Keratinocyte (primary cell): ENCODE data around the gene SELENON. TPM values are rescaled to one million over a fixed set of nuclear protein-coding genes. Genes with fewer than 3 reads are reported as not detected.
A peak's percentile ranks its signal among the peaks of the same experiment; 100 is the strongest.

Experiments used
- DNase-seq: peaks from one replicate; pipeline ENCODE4 v3.0.0-alpha.2; 2011; ENCODE audit warnings: low read depth, missing footprints, low spot score
- FAIRE-seq: peaks from 2 replicates; lab custom pipeline; 2011; peaks lifted over from hg19 to GRCh38; lab: Jason Lieb, UNC
- H2AFZ ChIP-seq: 2 replicates; pipeline ENCODE4 v1.6.0; 2012; ENCODE audit warnings: low read length, control low read depth, inconsistent platforms; ENCODE audit not compliant: control insufficient read depth
- H3K27ac ChIP-seq: 2 replicates; pipeline ENCODE4 v1.5.1; 2011; ENCODE audit warnings: low read length; ENCODE audit not compliant: control insufficient read depth, insufficient read depth
- H3K27me3 ChIP-seq: 3 replicates; pipeline ENCODE4 v1.6.0; 2011; ENCODE audit warnings: low read length; ENCODE audit not compliant: control insufficient read depth, insufficient read depth; ENCODE audit errors: extremely low read depth
- H3K36me3 ChIP-seq, 2 experiments: 2 replicates in 1 of 2; 3 replicates in 1 of 2; pipeline ENCODE4 v1.5.1; 2011; ENCODE audit warnings: low read length in 2 of 2, mild to moderate bottlenecking in 1 of 2; ENCODE audit not compliant: control insufficient read depth in 2 of 2, insufficient read depth in 2 of 2; ENCODE audit errors: extremely low read depth in 1 of 2
- H3K4me1 ChIP-seq: 3 replicates; pipeline ENCODE4 v1.5.1; 2011; ENCODE audit warnings: low read length; ENCODE audit not compliant: control insufficient read depth, insufficient read depth; ENCODE audit errors: extremely low read depth
- H3K4me2 ChIP-seq: 3 replicates; pipeline ENCODE4 v1.6.0; 2011; ENCODE audit warnings: low read depth, low read length; ENCODE audit not compliant: control insufficient read depth, insufficient read depth; ENCODE audit errors: extremely low read depth
- H3K4me3 ChIP-seq, 3 experiments: fragments of 200-600 bp in 1 of 3; sonication (generic) in 1 of 3; 2 replicates in 2 of 3; 3 replicates in 1 of 3; pipeline ENCODE4 v1.5.1; 2011 to 2016; ENCODE audit warnings: low read length in 3 of 3, mild to moderate bottlenecking in 3 of 3, control low read depth in 2 of 3, inconsistent platforms in 1 of 3, low read depth in 1 of 3, mixed read lengths in 1 of 3, mixed run types in 1 of 3, moderate library complexity in 1 of 3; ENCODE audit not compliant: control insufficient read depth in 2 of 3, insufficient read depth in 2 of 3; ENCODE audit errors: extremely low read depth in 1 of 3
- H3K79me2 ChIP-seq: 2 replicates; pipeline ENCODE4 v1.6.0; 2012; ENCODE audit warnings: low read length; ENCODE audit not compliant: control insufficient read depth, insufficient read depth
- H3K9ac ChIP-seq: 3 replicates; pipeline ENCODE4 v1.6.0; 2011; ENCODE audit warnings: low read length; ENCODE audit not compliant: control insufficient read depth, insufficient read depth; ENCODE audit errors: extremely low read depth
- H3K9me1 ChIP-seq: 3 replicates; pipeline ENCODE4 v1.6.0; 2011; ENCODE audit warnings: low read length; ENCODE audit not compliant: control insufficient read depth, insufficient read depth; ENCODE audit errors: extremely low read depth
- H3K9me3 ChIP-seq: 2 replicates; pipeline ENCODE4 v1.5.1; 2012; ENCODE audit warnings: low read depth, low read length; ENCODE audit not compliant: control insufficient read depth
- H4K20me1 ChIP-seq: 3 replicates; pipeline ENCODE4 v1.6.0; 2011; ENCODE audit warnings: low read length; ENCODE audit not compliant: control insufficient read depth, insufficient read depth; ENCODE audit errors: extremely low read depth
- CTCF ChIP-seq, 3 experiments: IDR thresholded peaks in 1 of 3; conservative IDR thresholded peaks in 1 of 3; optimal IDR thresholded peaks in 1 of 3; 2 replicates in 2 of 3; 3 replicates in 1 of 3; pipeline versions ENCODE3 to v1.5.1; 2011; ENCODE audit warnings: low read length in 3 of 3, mild to moderate bottlenecking in 3 of 3, moderate library complexity in 2 of 3, control low read depth in 1 of 3, inconsistent platforms in 1 of 3; ENCODE audit not compliant: insufficient read depth in 2 of 3; ENCODE audit errors: extremely low read depth in 1 of 3
- EZH2 ChIP-seq: IDR thresholded peaks from one replicate; pipeline ENCODE4 v1.6.1; 2012; ENCODE audit warnings: inconsistent platforms, mild to moderate bottlenecking, low read length, moderate library complexity
- dilution Hi-C: fragments of 300-500 bp; cut with MboI; formaldehyde crosslinking; loops from one replicate; pipeline ENCODE4 v1.7.0; 2020; ENCODE audit warnings: low sequenced_read_pairs; ENCODE audit not compliant: extremely low pct_ligation_motif_present
- polyA plus RNA-seq, 5 experiments: library from polyadenylated mRNA; depleted of rRNA in 3 of 5; stranded (reverse) in 3 of 5; stranded (forward) in 1 of 5; unstranded in 1 of 5; fragments of >200 nt; gene quantifications; 1 replicate in 1 of 5; 2 replicates in 3 of 5; 3 replicates in 1 of 5; pipeline versions ENCODE4 v1.2.1 to v1.2.3, GENCODE V29; 2011 to 2012; ENCODE audit warnings: missing spikeins in 2 of 5, low read depth in 1 of 5, low replicate concordance in 1 of 5

Gene SELENON
- polyA plus RNA-seq, 1 donor (not counting 4 experiments of a cell fraction or from before 2014, with no cell fraction given), result 15.4 TPM

DNA sequence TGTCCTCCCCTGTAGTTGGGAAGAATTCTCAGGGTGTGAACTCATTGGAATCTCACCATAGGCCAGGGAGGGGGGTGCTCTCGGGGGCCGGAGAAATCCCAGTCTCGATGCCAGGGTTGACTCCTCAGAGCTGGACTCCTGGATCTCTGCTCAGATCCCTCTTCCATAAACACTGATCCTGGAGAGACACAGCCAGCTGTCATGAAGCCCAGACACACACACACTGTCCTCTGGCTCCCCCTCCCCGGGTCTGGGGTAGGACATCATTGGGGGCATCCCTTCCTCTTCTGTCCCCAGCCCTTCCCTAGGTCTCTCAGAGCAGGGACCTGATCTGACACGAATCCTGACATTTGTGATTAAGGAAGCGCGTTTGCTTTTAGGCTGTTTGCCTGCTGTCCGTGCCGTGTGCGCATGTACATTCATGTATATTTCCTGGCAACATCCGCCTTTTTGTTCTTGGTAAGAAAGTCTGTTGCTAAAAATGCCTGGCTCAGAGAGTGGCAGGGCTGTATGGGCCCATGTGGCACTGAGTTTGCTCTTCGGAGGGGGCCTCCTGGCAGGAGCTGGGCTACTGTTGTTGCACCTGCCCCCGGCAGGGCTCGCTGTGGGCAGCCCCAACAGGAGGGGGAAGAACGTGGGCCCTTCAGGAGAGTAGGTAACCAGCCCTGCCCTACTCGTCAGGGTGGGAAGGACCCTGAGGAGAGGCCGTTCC lies 45.4 kb upstream of the SELENON start:
- no peaks in the 10 kb centered on the region for H4K20me1 ChIP-seq
- peaks cover 6% of the 10 kb centered on the region for H3K4me1 ChIP-seq
- peak overlapping the region; percentile 23 for H3K9ac ChIP-seq
- no peaks in the 10 kb centered on the region for H3K9me1 ChIP-seq
- no peak for DNase-seq
- H3K36me3 ChIP-seq, result no peaks in the 10 kb centered on the region
- H3K4me3 ChIP-seq, result no peak overlapping the region
- H3K79me2 ChIP-seq, result no peaks in the 10 kb centered on the region
- peaks cover 27% of the 10 kb centered on the region for H3K27me3 ChIP-seq
- H2AFZ ChIP-seq, result peak overlapping the region; percentile 90
- TF ChIP-seq EZH2 (no peak), CTCF (optimal IDR thresholded peaks at IDR 0.05 in 1 of 3, IDR thresholded peaks at IDR 0.05 in 1 of 3, conservative IDR thresholded peaks at IDR 0.05 in 1 of 3; ENCODE audit: extremely low read depth in 1 of 3, insufficient read depth in 2 of 3, low read length in 3 of 3) (peak in 2 of 3 experiments; percentile 18 to 43)
- peak; percentile 49 for FAIRE-seq
- H3K4me2 ChIP-seq, result peak overlapping the region; percentile 35
- no peaks in the 10 kb centered on the region for H3K9me3 ChIP-seq
- dilution Hi-C loops, result no loop called here
- H3K27ac ChIP-seq, result no peak overlapping the region

- dilution Hi-C loops, result no loop called here
- Histone ChIP-seq H3K27me3 (peaks cover 33% of the 10 kb centered on the region), H3K36me3 (no peaks in the 10 kb centered on the region), H3K79me2 (no peaks in the 10 kb centered on the region), H3K9me3 (no peaks in the 10 kb centered on the region), H3K4me3 (no peak overlapping the region), H3K4me2 (no peak overlapping the region), H2AFZ (no peak overlapping the region), H3K9me1 (no peaks in the 10 kb centered on the region), H3K4me1 (peaks cover 6% of the 10 kb centered on the region), H3K27ac (no peak overlapping the region), H3K9ac (no peak overlapping the region), H4K20me1 (no peaks in the 10 kb centered on the region)
- DNase-seq (no peak), FAIRE-seq (no peak)
- TF ChIP-seq EZH2 (no peak), CTCF (optimal IDR thresholded peaks at IDR 0.05 in 1 of 3, IDR thresholded peaks at IDR 0.05 in 1 of 3, conservative IDR thresholded peaks at IDR 0.05 in 1 of 3; ENCODE audit: extremely low read depth in 1 of 3, insufficient read depth in 2 of 3, low read length in 3 of 3) (no peak)
Measured at GRCh38 chr1:25755475-25756125, 44.4 kb upstream of the SELENON start.
